ENCODE data around the gene SLC47A1.

The SLC47A1 gene

GRCh38 chr17:19531780-19532501 is 1.7 kb upstream of the SLC47A1 start:
- no peak for TF ChIP-seq CTCF (IDR thresholded peaks at IDR 0.05)
- H3K4me3 ChIP-seq = no peak overlapping the region
- H3K27ac ChIP-seq = no peak overlapping the region
- no peak for DNase-seq (ENCODE audit: low spot score)

GRCh38 chr17:19533036-19533717 is 477 bp upstream of the SLC47A1 start:
- Histone ChIP-seq H3K27ac (peak overlapping the region in 1 of 2 donors; percentile 58), H3K4me3 (peak overlapping the region; percentile 74)
- no peak for TF ChIP-seq CTCF (IDR thresholded peaks at IDR 0.05)
- no peak for DNase-seq (ENCODE audit: low spot score)

- peak overlapping the region; percentile 74 for H3K4me3 ChIP-seq
- TF ChIP-seq CTCF (IDR thresholded peaks at IDR 0.05) = no peak
- H3K27ac ChIP-seq = no peak overlapping the region
- DNase-seq (ENCODE audit: low spot score) = no peak
These were observed 1.0 kb downstream of the SLC47A1 start for GRCh38 chr17:19534562-19535149.

- TF ChIP-seq CTCF (IDR thresholded peaks at IDR 0.05) = no peak
- no peak for DNase-seq (ENCODE audit: low spot score)
- H3K4me3 ChIP-seq = no peak overlapping the region
- H3K27ac ChIP-seq = no peak overlapping the region
These were observed 3.5 kb downstream of the SLC47A1 start for GRCh38 chr17:19537111-19537510.

- no peak for TF ChIP-seq CTCF (IDR thresholded peaks at IDR 0.05)
- no peak overlapping the region for H3K4me3 ChIP-seq
- DNase-seq (ENCODE audit: low spot score) = no peak
- H3K27ac ChIP-seq = no peak overlapping the region
These were observed 4.7 kb downstream of the SLC47A1 start for GRCh38 chr17:19538095-19539039.

- Histone ChIP-seq H3K4me3 (no peak overlapping the region), H3K27ac (no peak overlapping the region)
- no peak for DNase-seq (ENCODE audit: low spot score)
- no peak for TF ChIP-seq CTCF (IDR thresholded peaks at IDR 0.05)
These were observed 5.4 kb downstream of the SLC47A1 start for GRCh38 chr17:19539040-19539399.
